ENCODE data around the gene LRRC74B.
A peak's percentile ranks its signal among the peaks of the same experiment; 100 is the strongest.
"Not testable (repeated sequence)": the region's sequence is repeated elsewhere in the genome, so short reads cannot be mapped to it uniquely, and the experiment has no call there.

The LRRC74B gene

DNA sequence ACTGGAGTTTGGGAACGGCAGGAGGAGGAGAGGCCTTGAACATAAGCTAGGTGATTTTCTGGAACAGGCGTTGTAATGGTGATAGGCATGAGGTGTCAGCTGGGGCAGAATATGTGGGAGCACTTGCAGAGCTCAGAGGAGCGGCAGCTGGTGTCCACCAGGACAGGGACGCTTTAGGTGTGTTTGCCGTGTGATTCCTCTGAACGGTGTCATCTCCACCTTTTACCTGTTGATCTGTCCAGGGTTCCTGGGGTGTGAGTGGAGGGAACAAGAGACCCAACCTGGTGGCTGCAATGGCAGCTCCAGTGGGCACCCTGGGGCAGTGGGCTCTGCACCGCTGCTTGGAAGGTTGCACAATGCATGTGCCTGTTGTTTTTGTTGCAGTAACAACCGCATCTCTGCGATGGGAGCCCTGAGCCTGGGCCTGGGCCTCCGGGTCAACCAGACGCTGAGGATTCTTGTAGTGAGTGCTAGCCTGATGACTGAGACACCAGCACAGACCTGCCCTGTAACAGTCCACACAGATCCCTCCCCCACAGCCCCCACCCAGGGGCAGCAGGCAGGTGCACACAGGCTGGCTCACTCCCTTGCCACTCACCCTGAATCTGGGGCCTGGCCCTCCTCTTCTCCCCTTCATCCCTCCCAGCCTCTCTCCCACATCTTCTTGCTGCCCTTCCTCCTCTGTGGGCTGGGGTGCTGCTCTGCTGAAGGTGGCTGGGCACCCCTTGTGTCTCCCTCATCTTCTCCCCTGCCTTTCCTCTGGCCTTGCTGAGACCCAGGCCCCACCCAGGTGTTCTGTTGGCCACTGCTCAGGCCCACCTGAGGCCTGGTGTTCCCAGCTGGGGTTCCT lies 9.2 kb downstream of the LRRC74B start:
- no peak for ATAC-seq
- H3K27ac Mint-ChIP-seq: no peak overlapping the region
- no peaks in the 10 kb centered on the region for H3K9me3 Mint-ChIP-seq
- H3K4me1 Mint-ChIP-seq: peaks cover 40% of the 10 kb centered on the region
- no peak for DNase-seq
- H3K4me3 Mint-ChIP-seq: peak overlapping the region in 1 of 2 donors; percentile 6
- H3K27me3 Mint-ChIP-seq: peaks cover 22% of the 10 kb centered on the region

DNA sequence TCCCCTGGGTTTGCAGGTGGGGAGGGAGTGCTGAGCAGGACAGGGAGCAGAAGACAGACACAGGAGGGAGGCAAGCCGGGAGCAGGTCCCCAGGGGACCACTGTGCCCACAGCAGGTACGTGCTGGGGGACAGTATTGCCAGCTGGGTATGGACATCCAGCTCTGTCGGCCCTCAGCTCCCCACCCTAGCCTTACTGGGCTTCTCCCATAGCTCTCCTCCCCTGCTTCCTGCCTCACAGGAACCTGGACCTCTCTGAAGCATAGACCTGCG lies 9.8 kb downstream of the LRRC74B start:
- no peak for ATAC-seq

DNA sequence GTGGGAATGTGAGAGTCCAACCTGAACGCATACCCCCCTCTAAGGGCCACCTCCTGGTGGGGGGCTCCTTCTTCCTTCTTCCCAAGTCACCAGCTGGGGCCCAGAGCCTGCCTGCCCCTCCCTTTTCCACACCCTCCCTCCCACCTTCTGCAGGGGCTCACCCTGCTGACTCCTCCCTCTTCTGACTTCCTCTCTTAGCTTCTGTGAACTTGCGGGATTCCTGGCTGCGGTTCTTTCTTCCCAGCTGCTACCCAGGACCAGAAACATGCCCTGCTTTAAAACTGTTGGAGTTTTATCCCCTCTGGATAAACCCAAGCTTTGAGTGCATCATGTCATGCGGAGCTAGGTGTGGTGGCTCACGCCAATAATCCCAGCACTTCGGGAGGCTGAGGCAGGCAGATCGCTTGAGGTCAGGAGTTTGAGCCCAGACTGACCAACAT lies 10.2 kb downstream of the LRRC74B start:
- H3K9me3 Mint-ChIP-seq: no peaks in the 10 kb centered on the region
- H3K27me3 Mint-ChIP-seq: peaks cover 22% of the 10 kb centered on the region
- H3K27ac Mint-ChIP-seq: peak overlapping the region in 1 of 2 donors; percentile 88
- H3K4me3 Mint-ChIP-seq: peak overlapping the region in 1 of 2 donors; percentile 65
- peaks cover 40% of the 10 kb centered on the region for H3K4me1 Mint-ChIP-seq
- ATAC-seq (peak; percentile 23), DNase-seq (no peak)

More for the DNA sequence above, 9.8 kb downstream of the LRRC74B start:
- peak overlapping the region in 1 of 2 donors; percentile 65 for H3K4me3 Mint-ChIP-seq
- H3K9me3 Mint-ChIP-seq: no peaks in the 10 kb centered on the region
- H3K27ac Mint-ChIP-seq: peak overlapping the region in 1 of 2 donors; percentile 88
- H3K4me1 Mint-ChIP-seq: peaks cover 40% of the 10 kb centered on the region
- H3K27me3 Mint-ChIP-seq: peaks cover 22% of the 10 kb centered on the region
- DNase-seq: no peak

DNA sequence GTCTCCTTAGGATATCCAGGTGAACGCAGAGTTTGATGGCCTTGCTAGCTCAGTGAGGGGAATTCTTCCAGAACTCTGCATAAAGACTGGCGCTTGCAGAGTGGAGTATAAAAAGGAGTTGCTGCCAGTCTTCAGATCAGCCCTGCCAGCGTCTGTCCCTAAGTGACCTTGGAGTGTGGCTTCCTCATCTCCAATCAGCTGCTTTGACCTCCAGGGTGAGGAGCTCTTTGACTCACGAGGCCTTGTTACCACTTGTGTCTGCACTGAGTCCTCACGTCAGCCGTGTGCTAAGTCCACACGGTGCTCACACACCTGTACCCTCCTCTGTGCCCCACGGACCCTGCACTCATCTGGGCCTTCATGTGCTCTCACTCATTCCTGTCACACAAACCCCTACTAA lies 14.6 kb downstream of the LRRC74B start:
- peaks cover 19% of the 10 kb centered on the region for H3K27me3 Mint-ChIP-seq
- not testable (repeated sequence) for ATAC-seq, H3K9me3 Mint-ChIP-seq, DNase-seq, H3K4me3 Mint-ChIP-seq, H3K27ac Mint-ChIP-seq
- peaks cover 16% of the 10 kb centered on the region for H3K4me1 Mint-ChIP-seq

DNA sequence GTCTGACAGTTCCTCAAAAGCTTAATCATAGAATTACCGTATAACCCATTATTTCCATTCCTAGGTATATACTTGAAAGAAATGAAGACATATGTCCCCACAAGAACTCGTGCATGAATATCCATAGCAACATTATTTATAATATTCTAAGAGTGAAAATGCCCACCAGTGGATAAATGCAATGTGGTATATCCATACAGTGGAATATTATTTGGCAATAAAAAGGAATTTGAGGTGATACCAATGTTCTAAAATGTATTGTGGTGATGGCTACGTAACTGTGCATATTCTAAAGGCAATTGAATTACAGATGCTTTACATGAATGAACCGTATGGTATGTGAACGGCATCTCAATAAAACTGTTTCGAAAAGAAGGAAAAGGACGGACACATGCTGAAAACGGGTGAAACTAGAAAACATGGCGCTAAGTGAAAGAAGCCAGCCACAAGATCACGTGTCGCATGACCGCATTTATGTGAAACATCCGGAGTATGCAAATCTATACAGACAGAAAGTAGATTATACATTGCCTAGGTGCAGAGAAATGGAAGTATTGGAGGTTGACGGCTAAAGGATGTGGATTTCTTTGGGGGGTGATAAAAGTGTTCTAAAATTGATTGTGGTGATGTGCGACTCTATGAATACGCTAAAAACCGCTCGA lies 16.0 kb downstream of the LRRC74B start:
- not testable (repeated sequence) for H3K4me3 Mint-ChIP-seq, ATAC-seq, DNase-seq, H3K9me3 Mint-ChIP-seq, H3K4me1 Mint-ChIP-seq, H3K27me3 Mint-ChIP-seq, H3K27ac Mint-ChIP-seq

DNA sequence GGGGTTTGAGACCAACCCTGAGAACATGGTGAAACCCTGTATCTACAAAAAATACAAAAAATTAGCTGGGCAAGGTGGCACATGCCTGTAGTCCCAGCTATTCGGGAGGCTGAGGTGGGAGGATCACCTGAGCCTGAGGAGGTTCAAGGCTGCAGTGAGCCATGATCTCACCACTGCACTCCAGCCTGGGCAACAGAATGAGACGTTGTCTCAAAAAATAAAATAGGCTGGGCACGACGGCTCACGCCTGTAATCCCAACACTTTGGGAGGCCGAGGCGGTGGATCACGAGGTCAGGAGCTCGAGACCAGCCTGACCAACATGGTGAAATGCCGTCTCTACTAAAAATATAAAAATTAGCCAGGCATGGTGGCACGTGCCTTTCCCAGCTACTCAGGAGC lies 18.7 kb downstream of the LRRC74B start:
- not testable (repeated sequence) for H3K9me3 Mint-ChIP-seq

DNA sequence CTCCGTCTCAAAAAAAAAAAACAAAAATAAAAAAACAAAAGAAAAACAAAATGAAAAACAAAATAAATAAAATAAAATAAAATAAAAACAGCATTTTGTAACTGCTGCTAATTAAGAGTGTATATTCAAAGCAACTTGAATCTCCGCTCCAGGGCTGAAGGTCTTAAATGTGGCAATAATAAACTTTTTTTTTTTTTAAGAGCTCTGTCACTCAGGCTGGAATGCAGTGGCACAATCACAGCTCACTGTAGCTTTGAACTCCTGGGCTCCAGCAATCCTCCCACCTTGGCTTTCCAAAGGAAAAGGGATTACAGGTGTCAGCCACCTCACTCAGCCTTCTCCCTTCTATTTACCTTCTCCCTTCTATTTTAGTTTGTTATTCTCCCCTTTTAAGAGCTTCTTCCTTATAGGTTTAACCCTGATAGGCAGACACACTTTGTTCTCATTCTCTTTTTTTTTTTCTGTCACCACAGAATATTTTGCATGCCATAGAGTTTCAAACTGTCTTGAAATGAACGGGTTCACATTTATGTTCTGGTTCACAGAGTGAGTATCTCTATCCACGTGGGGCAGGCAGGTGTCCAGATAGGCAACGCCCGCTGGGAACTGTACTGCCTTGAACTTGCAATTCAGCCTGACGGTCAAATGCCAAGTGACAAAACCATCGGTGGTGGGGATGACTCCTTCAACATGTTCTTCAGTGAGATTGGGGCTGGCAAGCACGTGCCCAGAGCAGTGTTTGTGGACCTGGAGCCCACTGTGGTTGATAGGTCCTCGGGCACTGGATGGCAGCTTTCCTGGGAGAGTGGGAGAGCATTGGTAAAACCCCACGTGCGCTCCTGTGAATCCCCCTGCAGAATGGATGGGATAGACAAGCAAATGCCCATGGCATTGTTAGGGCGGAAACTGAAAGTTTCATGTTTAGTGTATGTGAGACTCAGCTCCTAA lies 19.4 kb downstream of the LRRC74B start:
- Mint-ChIP-seq H3K4me1 (peaks cover 12% of the 10 kb centered on the region), H3K4me3 (no peak overlapping the region), H3K27me3 (no peaks in the 10 kb centered on the region), H3K9me3 (no peaks in the 10 kb centered on the region), H3K27ac (no peak overlapping the region)
- DNase-seq (no peak), ATAC-seq (no peak)

More for the DNA sequence above, 18.7 kb downstream of the LRRC74B start:
- not testable (repeated sequence) for H3K4me3 Mint-ChIP-seq, H3K27me3 Mint-ChIP-seq, DNase-seq, ATAC-seq, H3K27ac Mint-ChIP-seq
- peaks cover 12% of the 10 kb centered on the region for H3K4me1 Mint-ChIP-seq

DNA sequence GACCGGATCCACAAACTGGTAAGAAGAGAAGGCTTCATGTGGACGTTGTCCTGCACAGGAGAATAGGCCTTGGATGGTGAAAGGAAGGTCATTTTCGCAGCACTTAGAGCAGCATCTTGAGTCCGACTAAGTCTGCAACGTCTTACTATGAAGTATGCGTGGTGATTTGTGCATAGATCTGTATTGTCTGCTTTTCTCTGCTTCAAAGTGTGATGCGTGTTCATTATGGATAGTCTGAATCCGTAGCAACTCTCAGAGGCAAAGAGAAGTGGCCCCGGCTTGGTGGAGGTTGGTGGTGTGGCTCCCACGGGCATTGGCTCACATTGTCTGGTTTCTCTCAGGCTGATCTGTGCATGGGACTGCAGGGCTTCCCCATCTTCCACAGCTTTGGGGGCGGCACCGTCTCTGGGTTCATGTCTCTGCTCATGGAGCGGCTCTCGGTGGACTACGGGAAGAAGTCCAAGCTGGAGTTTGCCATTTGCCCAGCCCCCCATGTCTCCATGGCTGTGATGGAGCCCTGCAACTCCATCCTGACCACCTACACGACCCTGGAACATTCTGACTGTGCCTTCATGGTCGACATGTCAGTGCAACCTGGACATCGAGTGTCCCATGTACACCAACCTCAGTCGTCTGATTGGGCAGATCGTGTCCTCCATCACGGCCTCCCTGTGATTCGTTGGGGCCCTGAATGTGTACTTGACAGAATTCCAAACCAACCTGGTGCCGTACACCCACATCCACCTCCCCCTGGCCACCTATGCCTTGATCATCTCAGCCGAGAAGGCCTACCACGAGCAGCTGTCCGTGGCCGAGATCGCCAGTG lies 21.5 kb downstream of the LRRC74B start:
- Mint-ChIP-seq H3K4me3 (no peak overlapping the region), H3K4me1 (peaks cover 12% of the 10 kb centered on the region), H3K27ac (no peak overlapping the region), H3K9me3 (no peaks in the 10 kb centered on the region), H3K27me3 (no peaks in the 10 kb centered on the region)
- DNase-seq: no peak
- no peak for ATAC-seq

DNA sequence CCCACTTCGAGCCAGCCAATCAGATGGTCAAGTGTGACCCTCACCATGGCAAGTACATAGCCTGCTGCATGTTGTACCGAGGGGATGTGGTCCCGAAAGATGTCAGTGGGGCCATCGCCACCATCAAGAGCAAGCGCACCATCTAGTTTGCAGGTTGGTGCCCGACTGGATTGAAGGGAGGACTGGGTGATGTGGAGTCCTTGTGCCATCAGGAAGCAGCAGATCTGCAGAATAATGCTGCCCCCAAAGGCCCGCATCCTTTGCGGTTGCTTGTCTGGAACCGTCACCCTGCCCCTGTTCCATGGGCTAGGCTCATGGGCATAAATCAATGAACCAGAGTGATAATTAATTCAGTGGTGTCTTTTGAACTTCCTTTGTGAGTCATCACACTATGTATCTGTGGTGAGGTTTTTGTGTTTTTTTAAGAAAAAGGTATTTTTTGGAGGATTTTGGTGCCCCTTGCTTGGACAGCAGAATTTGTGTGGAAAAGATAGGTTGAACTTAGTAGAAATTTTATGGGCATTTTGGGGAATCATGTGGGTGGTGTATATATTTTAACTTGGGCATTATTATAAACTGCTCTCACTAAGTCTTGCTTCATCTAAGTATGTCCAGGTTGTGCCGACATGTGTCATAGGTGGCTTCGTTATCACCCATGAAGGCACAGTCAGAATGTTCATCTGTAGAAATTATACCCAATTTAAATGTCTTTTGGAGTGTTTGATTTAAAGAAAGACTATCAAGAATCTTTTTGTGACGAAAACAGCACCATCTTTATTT lies 22.3 kb downstream of the LRRC74B start:
- Mint-ChIP-seq H3K4me1 (peaks cover 12% of the 10 kb centered on the region), H3K27ac (no peak overlapping the region), H3K27me3 (no peaks in the 10 kb centered on the region), H3K9me3 (no peaks in the 10 kb centered on the region), H3K4me3 (no peak overlapping the region)
- DNase-seq (no peak), ATAC-seq (peak; percentile 84)

DNA sequence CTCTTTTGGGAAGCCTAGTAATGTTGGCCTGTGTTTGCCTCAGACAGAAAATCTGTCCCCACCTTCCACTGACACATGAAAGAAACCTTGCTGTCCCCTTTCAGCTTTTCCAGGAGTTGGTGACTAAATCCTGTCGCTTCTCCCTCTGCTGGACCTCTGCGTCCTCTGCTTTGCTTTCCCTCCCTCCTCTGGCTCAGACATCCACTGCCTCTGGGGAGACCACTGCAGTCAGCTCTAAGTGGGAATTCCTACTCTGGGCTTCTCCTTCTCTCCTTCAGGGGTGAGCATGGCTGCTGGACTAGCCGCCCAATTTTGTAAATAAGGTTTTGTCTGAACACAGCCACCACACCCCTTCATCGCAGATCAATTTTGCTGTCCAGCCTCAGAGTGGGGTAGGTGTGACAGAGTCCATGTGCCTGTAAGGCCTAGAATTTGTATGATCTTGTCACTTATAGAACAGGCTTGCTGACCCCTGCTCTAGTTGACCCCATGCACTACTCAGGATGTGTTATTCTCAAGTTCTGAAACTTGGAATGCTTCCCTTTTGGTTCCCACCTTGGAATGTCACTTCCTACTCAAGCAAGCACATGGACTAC lies 23.0 kb downstream of the LRRC74B start:
- no peak for ATAC-seq
- H3K27ac Mint-ChIP-seq: no peak overlapping the region
- no peaks in the 10 kb centered on the region for H3K27me3 Mint-ChIP-seq
- no peak for DNase-seq
- H3K4me3 Mint-ChIP-seq: no peak overlapping the region
- peaks cover 12% of the 10 kb centered on the region for H3K4me1 Mint-ChIP-seq
- no peaks in the 10 kb centered on the region for H3K9me3 Mint-ChIP-seq

DNA sequence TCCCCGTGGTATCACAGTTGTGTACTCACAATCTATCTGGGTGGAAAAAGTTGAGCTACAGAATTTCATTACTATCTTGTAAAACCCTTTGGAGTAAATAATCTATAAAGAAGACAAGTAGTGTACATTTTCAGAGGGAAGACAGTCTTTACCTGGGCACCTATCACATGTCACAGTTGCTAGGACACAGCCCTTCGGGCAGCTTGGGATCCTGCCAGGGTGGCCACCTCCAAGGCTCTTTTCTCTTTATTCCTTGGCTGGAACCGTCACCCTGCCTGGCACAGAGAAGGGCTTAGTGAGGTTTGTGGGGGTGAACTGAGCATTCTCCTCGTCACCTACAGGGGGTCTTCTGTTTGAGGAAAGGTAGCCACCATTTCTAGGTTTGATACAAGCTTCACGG lies 23.6 kb downstream of the LRRC74B start:
- H3K9me3 Mint-ChIP-seq: no peaks in the 10 kb centered on the region
- H3K27me3 Mint-ChIP-seq: no peaks in the 10 kb centered on the region
- H3K27ac Mint-ChIP-seq: no peak overlapping the region
- no peak overlapping the region for H3K4me3 Mint-ChIP-seq
- no peak for ATAC-seq
- H3K4me1 Mint-ChIP-seq: peaks cover 12% of the 10 kb centered on the region
- no peak for DNase-seq

DNA sequence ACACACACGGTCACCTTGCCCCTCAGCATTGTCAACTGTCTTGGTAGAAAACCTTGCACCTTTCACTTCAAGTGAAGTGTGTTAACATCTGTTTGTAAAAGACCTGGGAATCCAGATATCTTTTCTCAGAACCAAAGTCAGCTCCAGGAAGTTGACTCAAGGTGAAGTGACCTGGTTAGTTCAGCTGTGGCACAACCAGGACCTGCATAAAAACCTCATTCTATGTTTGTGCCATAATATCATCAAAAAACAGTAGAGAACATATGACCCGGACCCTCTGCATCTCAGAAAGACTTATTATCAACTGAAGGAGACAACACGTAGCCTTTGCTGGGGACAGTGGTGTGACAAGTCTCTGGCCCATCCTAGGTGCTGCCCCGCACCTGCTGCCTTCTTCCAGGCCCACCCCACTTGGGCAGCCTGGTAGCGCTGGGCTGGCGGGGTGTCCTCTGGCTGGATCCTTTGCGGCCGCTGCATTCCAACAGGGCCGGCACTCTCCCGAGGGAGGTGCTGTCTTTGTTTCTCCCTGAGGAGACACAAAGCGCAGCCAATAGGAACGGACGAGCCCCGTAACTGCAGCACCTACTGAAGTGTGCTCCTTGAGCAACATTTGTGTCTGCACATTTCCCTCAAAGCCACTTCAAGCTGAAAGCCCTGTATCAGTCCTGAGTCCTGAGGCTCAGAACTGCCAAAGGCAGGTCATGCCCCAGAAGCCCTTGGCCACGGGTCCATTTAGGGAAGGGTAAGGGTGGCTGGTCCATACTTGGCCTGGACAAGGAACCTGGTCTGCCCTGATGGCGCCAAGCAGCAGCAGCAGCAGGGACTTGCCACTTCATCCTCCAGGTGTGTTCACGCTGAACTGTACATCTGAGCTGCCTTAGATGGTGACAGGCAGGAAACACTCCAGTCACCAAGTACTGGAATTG lies 25.2 kb downstream of the LRRC74B start:
- no peak for DNase-seq

DNA sequence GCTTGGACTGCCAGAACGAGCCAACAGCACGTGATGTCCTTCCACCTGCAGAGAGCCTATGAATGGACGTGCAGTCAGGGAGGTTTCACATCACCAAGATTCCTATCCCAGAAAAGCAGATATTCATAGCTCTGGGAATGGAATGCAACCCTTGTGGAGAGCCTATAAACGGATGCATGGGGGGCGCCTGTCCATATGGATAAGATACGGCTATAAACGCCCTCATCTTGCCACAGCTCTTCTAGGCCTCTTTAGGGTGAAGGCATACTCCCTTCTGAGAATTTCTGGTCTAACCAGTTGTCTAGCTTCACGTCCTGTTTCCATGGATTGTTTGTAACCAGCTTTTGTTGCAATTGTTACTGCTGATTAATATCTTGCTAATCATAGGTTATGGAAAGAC lies 26.1 kb downstream of the LRRC74B start:
- Mint-ChIP-seq H3K27ac (peak overlapping the region in 1 of 2 donors; percentile 72), H3K4me1 (peaks cover 12% of the 10 kb centered on the region)
- DNase-seq, H3K27me3 Mint-ChIP-seq, H3K4me3 Mint-ChIP-seq, H3K9me3 Mint-ChIP-seq, ATAC-seq: not testable (repeated sequence)

More for the DNA sequence above, 25.2 kb downstream of the LRRC74B start:
- H3K4me3 Mint-ChIP-seq: no peak overlapping the region
- H3K27me3 Mint-ChIP-seq: no peaks in the 10 kb centered on the region
- no peaks in the 10 kb centered on the region for H3K9me3 Mint-ChIP-seq
- H3K4me1 Mint-ChIP-seq: peaks cover 12% of the 10 kb centered on the region
- no peak overlapping the region for H3K27ac Mint-ChIP-seq
- no peak for ATAC-seq

Data from stimulated activated naive CD8-positive, alpha-beta T cell treated with anti-CD3 and anti-CD28 coated beads, Interleukin-15, amount 100 ng/mL, for 72 hours (primary cell).